ENCODE results near the gene KLHL40.

Gene KLHL40

DNA sequence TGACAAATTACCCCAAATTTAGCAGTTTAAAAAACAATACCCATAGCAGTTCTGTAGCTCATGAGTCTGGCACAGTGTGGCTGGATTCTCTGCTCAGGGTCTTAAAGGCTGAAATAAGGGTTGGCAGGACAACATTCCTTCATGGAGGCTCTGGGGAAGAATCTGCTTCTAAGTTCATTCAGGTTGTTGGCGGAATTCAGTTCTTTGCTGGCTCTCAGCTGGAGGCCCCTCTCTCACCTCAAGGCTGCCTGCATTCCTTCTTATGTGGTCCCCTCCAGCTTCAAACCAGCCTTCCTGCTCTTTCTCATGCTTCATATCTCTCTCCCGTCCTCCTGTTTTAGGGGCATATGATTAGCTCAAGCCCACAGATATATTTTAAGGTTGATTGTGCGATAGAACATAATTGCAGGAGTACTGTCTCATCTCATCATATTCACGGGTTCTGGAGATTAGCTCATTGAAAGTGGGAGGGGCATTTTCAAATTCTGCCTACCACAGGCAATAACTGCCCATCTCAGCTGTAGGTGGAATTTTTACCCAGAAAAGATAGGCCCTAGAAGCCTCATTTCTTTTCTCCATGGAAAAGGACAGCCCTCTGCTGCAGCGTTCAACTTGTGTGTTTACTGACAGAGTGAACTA lies 37.4 kb upstream of the KLHL40 start:
- ChIA-PET CTCF (interaction anchor here (1.0 to 2.3 kb wide), 4 partner anchors 11 to 169 kb away, joined by 3 to 8 read pairs (median 6); no protein-coding TSS in a partner anchor), POLR2A (no interaction called here)
- TF ChIP-seq, protein P1, sequence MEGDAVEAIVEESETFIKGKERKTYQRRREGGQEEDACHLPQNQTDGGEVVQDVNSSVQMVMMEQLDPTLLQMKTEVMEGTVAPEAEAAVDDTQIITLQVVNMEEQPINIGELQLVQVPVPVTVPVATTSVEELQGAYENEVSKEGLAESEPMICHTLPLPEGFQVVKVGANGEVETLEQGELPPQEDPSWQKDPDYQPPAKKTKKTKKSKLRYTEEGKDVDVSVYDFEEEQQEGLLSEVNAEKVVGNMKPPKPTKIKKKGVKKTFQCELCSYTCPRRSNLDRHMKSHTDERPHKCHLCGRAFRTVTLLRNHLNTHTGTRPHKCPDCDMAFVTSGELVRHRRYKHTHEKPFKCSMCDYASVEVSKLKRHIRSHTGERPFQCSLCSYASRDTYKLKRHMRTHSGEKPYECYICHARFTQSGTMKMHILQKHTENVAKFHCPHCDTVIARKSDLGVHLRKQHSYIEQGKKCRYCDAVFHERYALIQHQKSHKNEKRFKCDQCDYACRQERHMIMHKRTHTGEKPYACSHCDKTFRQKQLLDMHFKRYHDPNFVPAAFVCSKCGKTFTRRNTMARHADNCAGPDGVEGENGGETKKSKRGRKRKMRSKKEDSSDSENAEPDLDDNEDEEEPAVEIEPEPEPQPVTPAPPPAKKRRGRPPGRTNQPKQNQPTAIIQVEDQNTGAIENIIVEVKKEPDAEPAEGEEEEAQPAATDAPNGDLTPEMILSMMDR (IDR thresholded peaks at IDR 0.05; ENCODE audit: control extremely low read depth, extremely low read depth, low read depth, missing control alignments) = no peak

DNA sequence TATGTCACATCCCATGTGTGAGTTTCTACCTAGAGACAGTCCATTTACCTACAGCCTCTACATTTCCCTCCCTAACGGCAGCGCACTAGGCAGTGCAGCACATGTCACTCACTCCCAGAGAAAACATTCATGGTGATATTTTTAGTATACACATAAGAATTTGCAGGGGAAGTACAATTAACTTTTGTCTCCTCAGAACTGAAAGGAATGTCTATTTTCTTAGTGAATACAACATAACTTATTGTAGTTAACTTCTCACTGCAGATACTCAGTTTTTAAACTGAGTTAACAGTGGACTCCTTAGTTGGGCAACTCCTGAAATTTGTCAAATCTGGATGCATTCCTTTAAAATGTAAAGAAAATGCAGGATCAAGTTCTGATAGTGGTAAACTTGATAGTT lies 36.3 kb upstream of the KLHL40 start:
- POLR2A ChIA-PET = no interaction called here
- no peak for DNase-seq (ENCODE audit: extremely low spot score)
- CTCF ChIA-PET = interaction anchor here (1.0 to 2.3 kb wide), 3 partner anchors 12 to 14 kb away, joined by 3 to 8 read pairs (median 7); no protein-coding TSS in a partner anchor
- TF ChIP-seq, protein P1 (IDR thresholded peaks at IDR 0.05; ENCODE audit: control extremely low read depth, extremely low read depth, low read depth, missing control alignments) = no peak

More for the DNA sequence above, 37.4 kb upstream of the KLHL40 start:
- no peak for DNase-seq (ENCODE audit: extremely low spot score)

DNA sequence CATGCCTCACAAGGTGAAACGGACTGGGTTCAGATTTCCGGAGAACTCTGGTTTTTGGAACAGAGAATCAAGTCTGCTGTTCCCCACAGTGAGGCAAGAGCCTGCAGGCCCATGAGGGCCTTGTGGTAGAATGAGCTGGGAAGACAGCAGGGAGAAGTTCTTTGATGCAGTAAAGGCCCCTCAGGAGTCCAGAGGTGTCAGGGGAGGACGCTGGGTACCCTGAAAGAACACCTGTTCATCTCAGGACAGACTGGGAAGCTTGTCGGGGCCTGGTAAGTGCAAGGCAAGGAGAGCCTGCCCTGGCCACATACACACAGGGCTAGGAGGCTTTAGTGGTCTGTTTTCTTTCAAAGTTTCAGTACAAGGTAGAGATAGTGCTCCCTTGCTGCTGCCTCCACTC lies 35.6 kb upstream of the KLHL40 start:
- TF ChIP-seq, protein P1 (IDR thresholded peaks at IDR 0.05; ENCODE audit: control extremely low read depth, extremely low read depth, low read depth, missing control alignments) = no peak
- ChIA-PET POLR2A (no interaction called here), CTCF (interaction anchor here (1.0 kb wide), 1 partner anchor 12 kb away, joined by 3 read pairs; no protein-coding TSS in a partner anchor)
- no peak for DNase-seq (ENCODE audit: extremely low spot score)

DNA sequence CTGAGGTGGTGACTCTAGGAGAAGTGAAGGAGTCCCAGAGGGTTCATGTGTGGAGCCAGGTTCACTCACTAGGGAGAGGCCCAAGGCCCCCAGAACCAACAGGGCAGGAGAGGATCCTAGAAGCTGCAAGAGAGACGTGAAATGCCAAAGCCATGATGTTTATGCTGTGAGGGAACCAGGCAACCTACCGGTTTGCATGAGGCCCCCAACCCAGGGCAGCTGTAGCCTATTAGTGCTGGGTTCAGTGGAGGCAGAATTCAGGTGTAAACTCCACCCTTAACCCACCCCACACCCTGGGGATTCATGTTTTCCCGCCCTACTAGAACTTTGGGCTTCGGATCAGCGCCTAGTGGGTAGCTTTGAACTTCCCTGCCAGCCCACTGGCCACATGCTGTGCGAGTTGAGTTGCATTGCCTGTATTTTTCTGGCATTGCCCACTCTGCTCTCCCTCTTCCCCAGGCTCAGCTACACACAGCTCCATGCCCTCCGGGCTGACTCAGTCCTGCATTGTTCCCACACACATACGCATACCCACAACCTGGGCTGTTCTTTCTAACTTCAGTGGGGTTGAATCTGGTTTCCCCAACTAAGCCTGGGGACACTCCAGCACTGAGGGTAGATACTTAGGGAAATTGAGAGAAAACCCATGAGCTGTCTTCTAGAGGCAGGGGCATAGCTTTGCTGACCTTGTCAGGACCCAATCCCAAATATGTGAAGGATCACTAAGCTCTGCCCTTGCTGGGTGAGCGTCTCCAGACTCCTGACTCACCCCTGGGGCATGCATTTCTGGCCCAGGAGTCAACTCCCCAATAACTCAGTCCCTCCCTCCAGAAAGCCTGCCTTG lies 33.9 kb upstream of the KLHL40 start:
- no peak for DNase-seq (ENCODE audit: extremely low spot score)
- ChIA-PET POLR2A (interaction anchor here (1.0 kb wide), 1 partner anchor 36 kb away, joined by 3 read pairs; no protein-coding TSS in a partner anchor), CTCF (interaction anchor here (1.1 to 3.9 kb wide), 3 partner anchors 9 to 14 kb away, joined by 3 to 19 read pairs (median 5); no protein-coding TSS in a partner anchor)
- TF ChIP-seq, protein P1 (IDR thresholded peaks at IDR 0.05; ENCODE audit: control extremely low read depth, extremely low read depth, low read depth, missing control alignments) = no peak

DNA sequence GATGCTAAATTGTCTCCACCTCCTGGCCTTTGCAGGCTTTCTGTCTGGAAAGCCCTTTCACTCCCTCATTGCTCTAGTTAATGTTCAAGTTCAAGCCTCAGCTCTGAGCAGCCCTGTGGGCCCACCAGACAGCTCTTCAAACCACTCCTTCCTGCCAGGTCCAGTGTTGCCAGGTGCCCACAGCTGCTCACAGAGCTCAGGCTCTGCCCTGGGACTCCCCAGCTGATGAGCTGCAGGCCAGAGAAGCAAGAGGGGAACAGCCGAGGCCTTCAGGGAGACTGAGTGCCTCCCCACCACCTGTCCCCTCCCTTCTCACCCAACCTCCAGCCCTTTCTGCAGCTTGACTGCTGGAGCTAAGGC lies 33.1 kb upstream of the KLHL40 start:
- ChIA-PET CTCF (interaction anchor here (1.1 to 3.9 kb wide), 3 partner anchors 10 to 15 kb away, joined by 3 to 19 read pairs (median 5); no protein-coding TSS in a partner anchor), POLR2A (interaction anchor here (1.0 kb wide), 1 partner anchor 37 kb away, joined by 3 read pairs; no protein-coding TSS in a partner anchor)
- peak; percentile 18 for DNase-seq (ENCODE audit: extremely low spot score)
- TF ChIP-seq, protein P1 (IDR thresholded peaks at IDR 0.05; ENCODE audit: control extremely low read depth, extremely low read depth, low read depth, missing control alignments) = no peak

DNA sequence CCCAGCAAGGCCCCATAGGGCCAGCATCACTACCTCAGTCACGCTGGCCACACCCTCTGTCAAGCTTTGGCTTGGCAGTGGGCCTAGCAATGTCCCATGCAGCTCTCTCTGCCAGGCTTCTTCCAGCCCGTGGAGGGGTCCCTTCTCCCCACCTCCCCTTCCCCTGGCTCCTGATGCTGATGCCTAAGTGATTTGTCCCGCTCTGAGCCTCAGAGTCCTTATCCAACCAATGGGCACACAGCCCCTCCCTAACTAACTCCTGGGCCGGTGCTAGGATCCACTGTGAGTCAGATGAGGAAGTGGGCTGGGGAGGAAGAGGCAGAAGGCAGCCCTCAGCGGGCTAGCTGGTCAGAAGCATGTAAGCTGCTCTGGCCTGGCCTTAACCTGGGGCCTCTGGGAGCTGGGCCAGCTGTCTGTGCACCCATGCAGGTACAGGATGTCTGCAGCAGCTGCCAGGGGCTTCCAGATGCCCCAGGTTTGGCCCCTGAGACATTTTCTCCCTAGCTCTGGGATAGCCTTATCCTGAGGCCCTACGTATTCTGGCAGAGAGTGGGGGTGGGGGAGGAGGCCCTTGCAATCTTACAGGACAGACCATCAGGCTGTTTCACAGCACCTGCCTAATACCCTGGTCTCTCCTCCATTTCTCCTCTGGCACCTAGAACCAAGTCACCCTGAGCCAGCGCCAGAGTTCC lies 32.6 kb upstream of the KLHL40 start:
- ChIA-PET CTCF (interaction anchor here (1.1 to 3.9 kb wide), 2 partner anchors 10 to 15 kb away, joined by 3 to 19 read pairs; no protein-coding TSS in a partner anchor), POLR2A (interaction anchor here (1.0 kb wide), 1 partner anchor 37 kb away, joined by 3 read pairs; no protein-coding TSS in a partner anchor)
- DNase-seq (ENCODE audit: extremely low spot score) = peak; percentile 43
- TF ChIP-seq, protein P1 (IDR thresholded peaks at IDR 0.05; ENCODE audit: control extremely low read depth, extremely low read depth, low read depth, missing control alignments) = no peak
